C4-2B (cell line): Measurements from ENCODE around the gene KIF26B.

Experiments used
- ZFX ChIP-seq: fragments of 450-650 bp; IDR thresholded peaks from 2 replicates; pipeline ENCODE4 v1.6.1; 2017
- TF ChIP-seq, protein P1 (sequence below): fragments of 450-650 bp; conservative IDR thresholded peaks from 2 replicates; pipeline ENCODE4 v1.5.1; 2017; ENCODE audit warnings: mild to moderate bottlenecking

DNA sequence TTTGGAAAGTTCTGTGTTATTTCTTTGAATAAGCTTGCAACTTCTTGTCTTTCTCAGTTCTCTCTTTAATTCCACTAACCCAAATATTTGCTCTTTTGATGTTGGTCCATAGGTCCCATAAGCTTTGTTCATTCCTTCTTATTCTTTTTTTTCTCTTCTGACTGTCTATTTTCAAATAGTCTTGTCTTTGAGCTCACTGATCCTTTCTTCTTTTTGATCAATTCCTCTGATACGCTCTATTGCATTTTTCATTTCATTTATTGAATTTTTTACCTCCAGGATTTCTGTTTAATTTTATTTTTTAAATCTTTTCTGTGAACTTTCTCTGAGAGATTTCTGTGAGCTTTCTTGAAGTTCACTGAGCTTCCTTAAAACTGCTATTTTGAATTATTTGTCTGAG is 486.6 kb downstream of the KIF26B start:
- TF ChIP-seq, protein P1, sequence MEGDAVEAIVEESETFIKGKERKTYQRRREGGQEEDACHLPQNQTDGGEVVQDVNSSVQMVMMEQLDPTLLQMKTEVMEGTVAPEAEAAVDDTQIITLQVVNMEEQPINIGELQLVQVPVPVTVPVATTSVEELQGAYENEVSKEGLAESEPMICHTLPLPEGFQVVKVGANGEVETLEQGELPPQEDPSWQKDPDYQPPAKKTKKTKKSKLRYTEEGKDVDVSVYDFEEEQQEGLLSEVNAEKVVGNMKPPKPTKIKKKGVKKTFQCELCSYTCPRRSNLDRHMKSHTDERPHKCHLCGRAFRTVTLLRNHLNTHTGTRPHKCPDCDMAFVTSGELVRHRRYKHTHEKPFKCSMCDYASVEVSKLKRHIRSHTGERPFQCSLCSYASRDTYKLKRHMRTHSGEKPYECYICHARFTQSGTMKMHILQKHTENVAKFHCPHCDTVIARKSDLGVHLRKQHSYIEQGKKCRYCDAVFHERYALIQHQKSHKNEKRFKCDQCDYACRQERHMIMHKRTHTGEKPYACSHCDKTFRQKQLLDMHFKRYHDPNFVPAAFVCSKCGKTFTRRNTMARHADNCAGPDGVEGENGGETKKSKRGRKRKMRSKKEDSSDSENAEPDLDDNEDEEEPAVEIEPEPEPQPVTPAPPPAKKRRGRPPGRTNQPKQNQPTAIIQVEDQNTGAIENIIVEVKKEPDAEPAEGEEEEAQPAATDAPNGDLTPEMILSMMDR, result no peak
- no peak for TF ChIP-seq ZFX
